Right lobe of liver (tissue), 6 donors: Measurements from ENCODE around the gene NBAS. TPM values are rescaled to one million over a fixed set of nuclear protein-coding genes. Genes with fewer than 3 reads are reported as not detected.
"Not testable (repeated sequence)": the region's sequence is repeated elsewhere in the genome, so short reads cannot be mapped to it uniquely, and the experiment has no call there.

Experiments
- ATAC-seq, 4 donors: fragments of 200-7000 bp; cut with Tn5 transposase; one replicate each; pipeline ENCODE4 v1.9.1; 2020; ENCODE audit warnings: mild to moderate bottlenecking in 4 of 4, moderate library complexity in 4 of 4
- DNase-seq, 3 donors: peaks; one replicate each; pipeline ENCODE4 v3.0.0-alpha.2; 2020
- H3K27ac ChIP-seq, 3 donors: fragments of 200-600 bp; one replicate each; pipeline ENCODE4 v1.8.0; 2022
- H3K27me3 ChIP-seq, 2 donors: fragments of 200-600 bp; one replicate each; pipeline ENCODE4 v1.8.0; 2022
- H3K36me3 ChIP-seq, 4 donors: fragments of 200-600 bp; sonication (generic) in 1 of 4; one replicate each; pipeline versions ENCODE4 v1.5.1 to v1.8.0; 2017 to 2022; ENCODE audit warnings: control low read depth in 1 of 4
- H3K4me1 ChIP-seq, 4 donors: fragments of 200-600 bp; sonication (generic) in 1 of 4; one replicate each; pipeline versions ENCODE4 v1.5.1 to v1.8.0; 2017 to 2022; ENCODE audit warnings: control low read depth in 1 of 4
- H3K4me3 ChIP-seq, 3 donors: fragments of 200-600 bp; one replicate each; pipeline ENCODE4 v1.8.0; 2022
- H3K9me3 ChIP-seq, 4 donors: fragments of 200-600 bp; sonication (generic) in 1 of 4; one replicate each; pipeline versions ENCODE4 v1.5.1 to v1.8.0; 2017 to 2022; ENCODE audit warnings: control low read depth in 1 of 4
- CTCF ChIP-seq, 4 donors: fragments of 200-600 bp in 3 of 4; fragments of 450-650 bp in 1 of 4; IDR thresholded peaks; one replicate each; pipeline versions ENCODE4 v1.5.1 to v1.8.0; 2016 to 2022; ENCODE audit warnings: antibody characterized with exemption in 4 of 4, mild to moderate bottlenecking in 2 of 4
- POLR2A ChIP-seq: fragments of 450-650 bp; IDR thresholded peaks from one replicate; pipeline ENCODE4 v1.6.1; 2017; ENCODE audit warnings: antibody characterized with exemption, mild to moderate bottlenecking
- WGBS: methylation state at CpG from one replicate; pipeline ENCODE4 v1.1.6; 2018; ENCODE audit warnings: low coverage, low lambda C conversion rate; ENCODE audit not compliant: insufficient coverage; ENCODE audit errors: missing lambda C conversion rate; 5-methylcytosine and 5-hydroxymethylcytosine counted together
- intact Hi-C, 2 donors: fragments of 100-400 bp; cut with DNase I; formaldehyde crosslinking; loops; one replicate each; pipeline versions ENCODE4 v1.11.2 to v1.14.1; 2022
- total RNA-seq, 6 experiments: library from RNA; depleted of rRNA in 2 of 6; stranded (reverse); fragments of >200 nt in 2 of 6; fragmentation: NEBNext Ultra II Directional in 3 of 6; extraction: Animal tissue kit (Norgen Biotek cat#: 25700) in 3 of 6; gene quantifications; one replicate each; pipeline versions ENCODE4 v1.1.0 to v1.2.4, GENCODE V29; 2016 to 2023
- donor health status: DM: no; HTN: yes; CAD: no.
- donor health status: DM: no; HTN: no; CAD: no.
- donor health status: DM: no; HTN: no; CAD: no.
- donor health status: DM: no; HTN: yes; CAD: no.
- donor health status: DM: no; HTN: yes; CAD: no.

The NBAS gene
- total RNA-seq, 6 experiments from 2014 or later, result 16.1 to 21.8 (median 18.5) TPM

GRCh38 chr2:15260835-15261234 lies 300.3 kb downstream of the NBAS start:
- intact Hi-C loops, result no loop called here
- DNase-seq, result no peak
- Histone ChIP-seq H3K27ac (no peak overlapping the region), H3K9me3 (no peaks in the 10 kb centered on the region), H3K4me1 (peaks cover 0 to 17% (median 2%) of the 10 kb centered on the region in 4 donors), H3K36me3 (no peaks in the 10 kb centered on the region), H3K27me3 (no peaks in the 10 kb centered on the region), H3K4me3 (no peak overlapping the region)
- 91% methylated on average over 2 of the region's 2 CpGs for WGBS
- no peak for TF ChIP-seq CTCF (IDR thresholded peaks at IDR 0.05)
- no peak for TF ChIP-seq POLR2A
- ATAC-seq, result no peak

GRCh38 chr2:15260196-15260595 lies 300.9 kb downstream of the NBAS start:
- peaks cover 0 to 24% (median 3%) of the 10 kb centered on the region in 4 donors for H3K4me1 ChIP-seq
- H3K27me3 ChIP-seq, result no peaks in the 10 kb centered on the region
- intact Hi-C loops, result no loop called here
- H3K4me3 ChIP-seq, result no peak overlapping the region
- no peaks in the 10 kb centered on the region for H3K9me3 ChIP-seq
- no peak for ATAC-seq
- H3K36me3 ChIP-seq, result no peaks in the 10 kb centered on the region
- 84% methylated on average over 3 of the region's 3 CpGs for WGBS
- H3K27ac ChIP-seq, result no peak overlapping the region
- DNase-seq, result no peak
- no peak for TF ChIP-seq POLR2A
- no peak for TF ChIP-seq CTCF (IDR thresholded peaks at IDR 0.05)

GRCh38 chr2:15259356-15259756 lies 301.8 kb downstream of the NBAS start:
- ATAC-seq, result peak; percentile 26 to 89 (median 50)
- WGBS, result 13% methylated on average over 1 of the region's 1 CpG
- no peaks in the 10 kb centered on the region for H3K27me3 ChIP-seq

GRCh38 chr2:15258385-15258784 lies 302.7 kb downstream of the NBAS start:
- intact Hi-C loops, H3K36me3 ChIP-seq, H3K27me3 ChIP-seq, H3K4me3 ChIP-seq, H3K9me3 ChIP-seq, DNase-seq, ATAC-seq, H3K27ac ChIP-seq: not testable (repeated sequence)
- peaks cover 0 to 25% (median 3%) of the 10 kb centered on the region in 4 donors for H3K4me1 ChIP-seq
- WGBS, result 80% methylated on average over 5 of the region's 7 CpGs

More at GRCh38 chr2:15259356-15259756, 301.8 kb downstream of the NBAS start:
- DNase-seq, result peak in 1 of 3 donors; percentile 52
- TF ChIP-seq POLR2A (no peak), CTCF (IDR thresholded peaks at IDR 0.05) (no peak)
- H3K4me1 ChIP-seq, result peaks cover 0 to 25% (median 3%) of the 10 kb centered on the region in 4 donors
- H3K4me3 ChIP-seq, result no peak overlapping the region
- no peaks in the 10 kb centered on the region for H3K36me3 ChIP-seq
- intact Hi-C loops, result no loop called here
- peak overlapping the region in 1 of 3 donors; percentile 2 for H3K27ac ChIP-seq
- no peaks in the 10 kb centered on the region for H3K9me3 ChIP-seq

- H3K27me3 ChIP-seq, result no peaks in the 10 kb centered on the region
- H3K36me3 ChIP-seq, result no peaks in the 10 kb centered on the region
- H3K9me3 ChIP-seq, result no peaks in the 10 kb centered on the region
- DNase-seq, result no peak
- no peak for TF ChIP-seq POLR2A
- no peak for ATAC-seq
- peaks cover 0 to 12% (median 3%) of the 10 kb centered on the region in 4 donors for H3K4me1 ChIP-seq
- H3K27ac ChIP-seq, result no peak overlapping the region
- no peak overlapping the region for H3K4me3 ChIP-seq
- intact Hi-C loops, result no loop called here
- 93% methylated on average over 3 of the region's 3 CpGs for WGBS
Observed at GRCh38 chr2:15253835-15254286, 307.3 kb downstream of the NBAS start.
